ENCODE results near the gene PIH1D2. TPM values are rescaled to one million over a fixed set of nuclear protein-coding genes. Genes with fewer than 3 reads are reported as not detected.
A peak's percentile ranks its signal among the peaks of the same experiment; 100 is the strongest.

Gene PIH1D2
- total and polyA plus RNA-seq, 9 of the 15 experiments (the other 6 are each of a cell fraction or from before 2014, with no cell fraction given): 1.5 to 5.4 (median 3.0) TPM

DNA sequence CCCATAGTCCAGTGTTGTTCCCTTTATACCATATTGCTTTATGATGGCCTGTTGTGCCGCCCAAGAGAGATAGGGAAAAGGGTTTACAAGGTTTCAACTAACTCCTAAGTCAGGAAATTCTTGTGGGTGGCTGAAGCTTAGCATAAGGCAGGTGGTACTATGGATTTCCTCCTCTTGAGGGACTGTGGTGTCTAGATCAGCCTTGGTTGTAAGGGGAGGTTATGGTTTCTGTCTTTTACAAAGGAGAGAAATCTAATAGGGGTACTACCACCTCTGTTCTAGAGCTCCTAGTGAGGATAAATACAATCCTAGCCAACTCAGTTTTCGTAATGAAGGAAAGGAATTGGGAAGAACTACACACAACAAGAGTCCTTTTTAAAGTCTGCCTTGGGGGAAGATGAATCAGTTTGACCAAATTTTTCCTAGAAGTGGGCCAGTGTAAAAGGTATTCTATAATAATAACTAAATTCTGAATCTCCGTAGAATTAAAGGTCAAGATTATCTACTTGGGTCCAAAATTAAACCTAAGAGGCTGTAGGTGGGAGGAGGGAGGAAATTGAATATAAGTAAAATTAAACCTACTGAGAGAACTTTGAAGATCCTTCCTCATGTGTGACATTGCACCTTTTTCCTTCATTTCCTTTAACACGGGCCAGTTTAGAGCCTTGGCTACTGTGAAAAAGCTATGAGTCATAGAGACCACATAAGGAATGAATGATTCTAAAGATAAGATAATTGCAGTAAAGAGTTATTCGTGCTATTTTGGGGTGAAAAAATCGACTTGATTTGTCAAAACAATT lies 31.5 kb downstream of the PIH1D2 start (continued):
- TF ChIP-seq, protein P1, sequence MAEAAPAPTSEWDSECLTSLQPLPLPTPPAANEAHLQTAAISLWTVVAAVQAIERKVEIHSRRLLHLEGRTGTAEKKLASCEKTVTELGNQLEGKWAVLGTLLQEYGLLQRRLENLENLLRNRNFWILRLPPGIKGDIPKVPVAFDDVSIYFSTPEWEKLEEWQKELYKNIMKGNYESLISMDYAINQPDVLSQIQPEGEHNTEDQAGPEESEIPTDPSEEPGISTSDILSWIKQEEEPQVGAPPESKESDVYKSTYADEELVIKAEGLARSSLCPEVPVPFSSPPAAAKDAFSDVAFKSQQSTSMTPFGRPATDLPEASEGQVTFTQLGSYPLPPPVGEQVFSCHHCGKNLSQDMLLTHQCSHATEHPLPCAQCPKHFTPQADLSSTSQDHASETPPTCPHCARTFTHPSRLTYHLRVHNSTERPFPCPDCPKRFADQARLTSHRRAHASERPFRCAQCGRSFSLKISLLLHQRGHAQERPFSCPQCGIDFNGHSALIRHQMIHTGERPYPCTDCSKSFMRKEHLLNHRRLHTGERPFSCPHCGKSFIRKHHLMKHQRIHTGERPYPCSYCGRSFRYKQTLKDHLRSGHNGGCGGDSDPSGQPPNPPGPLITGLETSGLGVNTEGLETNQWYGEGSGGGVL (CRISPR knock-in tag; IDR thresholded peaks at IDR 0.05): no peak
- no peak for TF ChIP-seq PHF20 (IDR thresholded peaks at IDR 0.05; ENCODE audit: partially characterized antibody)
- TF ChIP-seq SRF (CRISPR knock-in tag; IDR thresholded peaks at IDR 0.05): peak in 1 of 2 experiments; percentile 85; a peak in 2 of 4 replicates
- TF ChIP-seq ZFX (CRISPR knock-in tag; IDR thresholded peaks at IDR 0.05): no peak
- TF ChIP-seq ZNF589 (CRISPR knock-in tag; IDR thresholded peaks at IDR 0.05; ENCODE audit: low read depth): 0 out of 2 replicates have a peak, but pooled peaks have one; percentile 34
- TF ChIP-seq SAFB (IDR thresholded peaks at IDR 0.05; ENCODE audit: borderline replicate concordance, low read depth, low read length): no peak
- TF ChIP-seq, protein P2, sequence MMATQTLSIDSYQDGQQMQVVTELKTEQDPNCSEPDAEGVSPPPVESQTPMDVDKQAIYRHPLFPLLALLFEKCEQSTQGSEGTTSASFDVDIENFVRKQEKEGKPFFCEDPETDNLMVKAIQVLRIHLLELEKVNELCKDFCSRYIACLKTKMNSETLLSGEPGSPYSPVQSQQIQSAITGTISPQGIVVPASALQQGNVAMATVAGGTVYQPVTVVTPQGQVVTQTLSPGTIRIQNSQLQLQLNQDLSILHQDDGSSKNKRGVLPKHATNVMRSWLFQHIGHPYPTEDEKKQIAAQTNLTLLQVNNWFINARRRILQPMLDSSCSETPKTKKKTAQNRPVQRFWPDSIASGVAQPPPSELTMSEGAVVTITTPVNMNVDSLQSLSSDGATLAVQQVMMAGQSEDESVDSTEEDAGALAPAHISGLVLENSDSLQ (IDR thresholded peaks at IDR 0.05): no peak
- TF ChIP-seq, protein P3, sequence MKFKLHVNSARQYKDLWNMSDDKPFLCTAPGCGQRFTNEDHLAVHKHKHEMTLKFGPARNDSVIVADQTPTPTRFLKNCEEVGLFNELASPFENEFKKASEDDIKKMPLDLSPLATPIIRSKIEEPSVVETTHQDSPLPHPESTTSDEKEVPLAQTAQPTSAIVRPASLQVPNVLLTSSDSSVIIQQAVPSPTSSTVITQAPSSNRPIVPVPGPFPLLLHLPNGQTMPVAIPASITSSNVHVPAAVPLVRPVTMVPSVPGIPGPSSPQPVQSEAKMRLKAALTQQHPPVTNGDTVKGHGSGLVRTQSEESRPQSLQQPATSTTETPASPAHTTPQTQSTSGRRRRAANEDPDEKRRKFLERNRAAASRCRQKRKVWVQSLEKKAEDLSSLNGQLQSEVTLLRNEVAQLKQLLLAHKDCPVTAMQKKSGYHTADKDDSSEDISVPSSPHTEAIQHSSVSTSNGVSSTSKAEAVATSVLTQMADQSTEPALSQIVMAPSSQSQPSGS (CRISPR knock-in tag; IDR thresholded peaks at IDR 0.05): no peak
- TF ChIP-seq FOXK1 (CRISPR knock-in tag; IDR thresholded peaks at IDR 0.05; ENCODE audit: borderline replicate concordance): no peak
- peak; percentile 31; the same call in 1 of the 2 replicates for TF ChIP-seq CBFA2T3 (IDR thresholded peaks at IDR 0.05)
- peak; percentile 96 for TF ChIP-seq DPF2 (IDR thresholded peaks at IDR 0.05)
- no peak for TF ChIP-seq PHB2 (IDR thresholded peaks at IDR 0.05; ENCODE audit: low read depth)
- TF ChIP-seq ZNF239 (CRISPR knock-in tag; IDR thresholded peaks at IDR 0.05): no peak
- TF ChIP-seq SMARCB1 (IDR thresholded peaks at IDR 0.05; ENCODE audit: insufficient read length, low read depth): peak; percentile 82
- TF ChIP-seq, protein P4, sequence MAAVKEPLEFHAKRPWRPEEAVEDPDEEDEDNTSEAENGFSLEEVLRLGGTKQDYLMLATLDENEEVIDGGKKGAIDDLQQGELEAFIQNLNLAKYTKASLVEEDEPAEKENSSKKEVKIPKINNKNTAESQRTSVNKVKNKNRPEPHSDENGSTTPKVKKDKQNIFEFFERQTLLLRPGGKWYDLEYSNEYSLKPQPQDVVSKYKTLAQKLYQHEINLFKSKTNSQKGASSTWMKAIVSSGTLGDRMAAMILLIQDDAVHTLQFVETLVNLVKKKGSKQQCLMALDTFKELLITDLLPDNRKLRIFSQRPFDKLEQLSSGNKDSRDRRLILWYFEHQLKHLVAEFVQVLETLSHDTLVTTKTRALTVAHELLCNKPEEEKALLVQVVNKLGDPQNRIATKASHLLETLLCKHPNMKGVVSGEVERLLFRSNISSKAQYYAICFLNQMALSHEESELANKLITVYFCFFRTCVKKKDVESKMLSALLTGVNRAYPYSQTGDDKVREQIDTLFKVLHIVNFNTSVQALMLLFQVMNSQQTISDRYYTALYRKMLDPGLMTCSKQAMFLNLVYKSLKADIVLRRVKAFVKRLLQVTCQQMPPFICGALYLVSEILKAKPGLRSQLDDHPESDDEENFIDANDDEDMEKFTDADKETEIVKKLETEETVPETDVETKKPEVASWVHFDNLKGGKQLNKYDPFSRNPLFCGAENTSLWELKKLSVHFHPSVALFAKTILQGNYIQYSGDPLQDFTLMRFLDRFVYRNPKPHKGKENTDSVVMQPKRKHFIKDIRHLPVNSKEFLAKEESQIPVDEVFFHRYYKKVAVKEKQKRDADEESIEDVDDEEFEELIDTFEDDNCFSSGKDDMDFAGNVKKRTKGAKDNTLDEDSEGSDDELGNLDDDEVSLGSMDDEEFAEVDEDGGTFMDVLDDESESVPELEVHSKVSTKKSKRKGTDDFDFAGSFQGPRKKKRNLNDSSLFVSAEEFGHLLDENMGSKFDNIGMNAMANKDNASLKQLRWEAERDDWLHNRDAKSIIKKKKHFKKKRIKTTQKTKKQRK (IDR thresholded peaks at IDR 0.05; ENCODE audit: borderline replicate concordance, low read depth, low read length): no peak
- no peak for TF ChIP-seq U2AF2 (optimal IDR thresholded peaks at IDR 0.05; ENCODE audit: low read depth, low read length)
- TF ChIP-seq CTBP1 (IDR thresholded peaks at IDR 0.05; ENCODE audit: borderline replicate concordance): no peak
- peak; percentile 47; the same call in 1 of the 2 replicates for TF ChIP-seq L3MBTL2 (IDR thresholded peaks at IDR 0.05)
- no peak for TF ChIP-seq NCOR1 (IDR thresholded peaks at IDR 0.05)
- no peak for TF ChIP-seq BACH1 (tag; IDR thresholded peaks at IDR 0.05)
- peak; percentile 96 for TF ChIP-seq SMARCA4 (IDR thresholded peaks at IDR 0.05)
- TF ChIP-seq POLR3A (IDR thresholded peaks at IDR 0.05; ENCODE audit: borderline replicate concordance, extremely low read depth, insufficient read depth, insufficient read length): no peak
